KMS-11 (cell line): ENCODE results near the gene FCRL4.
"Not testable (repeated sequence)": the region's sequence is repeated elsewhere in the genome, so short reads cannot be mapped to it uniquely, and the experiment has no call there.

Experiments used
- H2AFZ ChIP-seq: fragments of 200-600 bp; sonication (generic); 2 replicates; pipeline ENCODE4 v1.6.1; 2016; ENCODE audit warnings: antibody characterized with exemption, mixed run types, low read depth
- H3K27ac ChIP-seq: fragments of 200-600 bp; sonication (generic); 2 replicates; pipeline ENCODE4 v1.6.1; 2016; ENCODE audit warnings: mild to moderate bottlenecking, mixed run types
- H3K27me3 ChIP-seq: fragments of 200-600 bp; sonication (generic); 2 replicates; pipeline ENCODE4 v1.6.1; 2017; ENCODE audit warnings: mild to moderate bottlenecking, low read depth, mixed run types, moderate library complexity; ENCODE audit not compliant: insufficient read depth
- H3K36me3 ChIP-seq: fragments of 200-600 bp; sonication (generic); 2 replicates; pipeline ENCODE4 v1.6.1; 2017; ENCODE audit warnings: mild to moderate bottlenecking, mixed run types; ENCODE audit not compliant: insufficient read depth
- H3K4me1 ChIP-seq: fragments of 200-600 bp; sonication (generic); 2 replicates; pipeline ENCODE4 v1.6.1; 2016; ENCODE audit warnings: mild to moderate bottlenecking, low read depth, mixed run types; ENCODE audit not compliant: poor library complexity, severe bottlenecking
- H3K4me2 ChIP-seq: fragments of 200-600 bp; sonication (generic); 2 replicates; pipeline ENCODE4 v1.7.0; 2016; ENCODE audit warnings: mild to moderate bottlenecking, mixed run types
- H3K4me3 ChIP-seq: fragments of 200-600 bp; sonication (generic); IDR thresholded peaks from 2 replicates; pipeline ENCODE4 v1.6.1; 2017; ENCODE audit warnings: low read depth, low read length, mixed read lengths; ENCODE audit not compliant: insufficient read depth
- H3K79me2 ChIP-seq: fragments of 200-600 bp; sonication (generic); 2 replicates; pipeline ENCODE4 v1.6.1; 2016; ENCODE audit warnings: low read depth, mixed run types; ENCODE audit not compliant: insufficient read depth
- H3K9ac ChIP-seq: fragments of 200-600 bp; sonication (generic); 2 replicates; pipeline ENCODE4 v1.6.1; 2016; ENCODE audit warnings: mild to moderate bottlenecking, mixed run types
- H4K20me1 ChIP-seq: fragments of 200-600 bp; sonication (generic); 2 replicates; pipeline ENCODE4 v1.6.1; 2016; ENCODE audit warnings: mild to moderate bottlenecking, mixed run types; ENCODE audit not compliant: insufficient read depth
- CTCF ChIP-seq: fragments of 200-600 bp; sonication (generic); conservative IDR thresholded peaks from 2 replicates; pipeline ENCODE4 v1.6.1; 2017; ENCODE audit warnings: low read depth, mild to moderate bottlenecking, antibody characterized with exemption, low read length, moderate library complexity, mixed read lengths

The FCRL4 gene

GRCh38 chr1:157562515-157562914, 35.4 kb downstream of the FCRL4 start:
- H3K4me1 ChIP-seq: peaks cover 13% of the 10 kb centered on the region
- TF ChIP-seq CTCF: no peak
- no peak overlapping the region for H3K27ac ChIP-seq
- H3K9ac ChIP-seq: no peak overlapping the region
- peak overlapping the region; percentile 1; the same call in 1 of the 2 replicates for H3K4me2 ChIP-seq
- H4K20me1 ChIP-seq: no peaks in the 10 kb centered on the region
- H3K36me3 ChIP-seq: no peaks in the 10 kb centered on the region
- no peak overlapping the region for H2AFZ ChIP-seq
- H3K79me2 ChIP-seq: no peaks in the 10 kb centered on the region
- no peaks in the 10 kb centered on the region for H3K27me3 ChIP-seq
- no peak overlapping the region for H3K4me3 ChIP-seq

GRCh38 chr1:157558119-157558518, 39.8 kb downstream of the FCRL4 start:
- H3K4me1 ChIP-seq: peaks cover 13% of the 10 kb centered on the region
- no peak overlapping the region for H3K4me3 ChIP-seq
- no peaks in the 10 kb centered on the region for H3K27me3 ChIP-seq
- no peaks in the 10 kb centered on the region for H3K36me3 ChIP-seq
- no peaks in the 10 kb centered on the region for H4K20me1 ChIP-seq
- no peak overlapping the region for H2AFZ ChIP-seq
- TF ChIP-seq CTCF: no peak
- H3K27ac ChIP-seq: no peak overlapping the region
- no peak overlapping the region for H3K9ac ChIP-seq
- H3K4me2 ChIP-seq: no peak overlapping the region
- H3K79me2 ChIP-seq: no peaks in the 10 kb centered on the region

GRCh38 chr1:157551694-157552693, 45.9 kb downstream of the FCRL4 start, which contains the start of gene FCRL5:
Gene FCRL5, minus strand, starts transcription at chr1:157552515. Its CDS starts 153 bp downstream, at chr1:157552362.
- Histone ChIP-seq H2AFZ (peak within 1 kb of the TSS; percentile 1; the same call in 1 of the 2 replicates), H3K9ac (no peak within 1 kb of the TSS), H4K20me1 (no peaks in the 10 kb centered on the region), H3K27me3 (no peaks in the 10 kb centered on the region), H3K4me3 (peak within 1 kb of the TSS; percentile 72), H3K4me2 (peak within 1 kb of the TSS; percentile 21), H3K36me3 (no peaks in the 10 kb centered on the region), H3K4me1 (peaks cover 18% of the 10 kb centered on the region), H3K79me2 (no peaks in the 10 kb centered on the region), H3K27ac (peak within 1 kb of the TSS; percentile 3; the same call in 1 of the 2 replicates)
- TF ChIP-seq CTCF: no peak

- H3K27me3 ChIP-seq, H2AFZ ChIP-seq, H3K79me2 ChIP-seq, H3K27ac ChIP-seq, H3K36me3 ChIP-seq, H4K20me1 ChIP-seq, H3K4me2 ChIP-seq, H3K4me3 ChIP-seq, H3K9ac ChIP-seq: not testable (repeated sequence)
- H3K4me1 ChIP-seq: peaks cover 18% of the 10 kb centered on the region
Measured at GRCh38 chr1:157548081-157548480, 49.8 kb downstream of the FCRL4 start.

GRCh38 chr1:157542676-157543075, 55.2 kb downstream of the FCRL4 start:
- Histone ChIP-seq H3K9ac (no peak overlapping the region), H3K27ac (no peak overlapping the region), H3K4me3 (no peak overlapping the region), H4K20me1 (no peaks in the 10 kb centered on the region), H3K79me2 (no peaks in the 10 kb centered on the region), H3K4me1 (no peaks in the 10 kb centered on the region), H3K27me3 (no peaks in the 10 kb centered on the region), H3K4me2 (no peak overlapping the region), H3K36me3 (no peaks in the 10 kb centered on the region), H2AFZ (no peak overlapping the region)
- TF ChIP-seq CTCF: no peak
